Measurements from ENCODE around the gene CFH.

Gene CFH

GRCh38 chr1:196677781-196678509 lies 26.1 kb downstream of the CFH start:
- no peak for DNase-seq (ENCODE audit: low read depth)
- H3K4me3 ChIP-seq (ENCODE audit: control insufficient read depth, low read depth, low read length) = no peak overlapping the region
- no peak for TF ChIP-seq CTCF (conservative IDR thresholded peaks at IDR 0.05; ENCODE audit: control insufficient read depth, insufficient read depth, low read depth, low read length)

- DNase-seq (ENCODE audit: low read depth) = peak; percentile 44
- H3K4me3 ChIP-seq (ENCODE audit: control insufficient read depth, low read depth, low read length) = no peak overlapping the region
- no peak for TF ChIP-seq CTCF (conservative IDR thresholded peaks at IDR 0.05; ENCODE audit: control insufficient read depth, insufficient read depth, low read depth, low read length)
Observed at GRCh38 chr1:196678510-196678884, 26.7 kb downstream of the CFH start.

- H3K4me3 ChIP-seq (ENCODE audit: control insufficient read depth, low read depth, low read length) = no peak overlapping the region
- no peak for TF ChIP-seq CTCF (conservative IDR thresholded peaks at IDR 0.05; ENCODE audit: control insufficient read depth, insufficient read depth, low read depth, low read length)
- peak; percentile 72 for DNase-seq (ENCODE audit: low read depth)
Observed at GRCh38 chr1:196680107-196680506, 28.3 kb downstream of the CFH start.

GRCh38 chr1:196684476-196684875 lies 32.6 kb downstream of the CFH start:
- H3K4me3 ChIP-seq (ENCODE audit: control insufficient read depth, low read depth, low read length) = no peak overlapping the region
- TF ChIP-seq CTCF (conservative IDR thresholded peaks at IDR 0.05; ENCODE audit: control insufficient read depth, insufficient read depth, low read depth, low read length) = no peak
- DNase-seq (ENCODE audit: low read depth) = no peak

GRCh38 chr1:196685506-196685905 lies 33.7 kb downstream of the CFH start:
- peak; percentile 19 for DNase-seq (ENCODE audit: low read depth)
- no peak overlapping the region for H3K4me3 ChIP-seq (ENCODE audit: control insufficient read depth, low read depth, low read length)
- TF ChIP-seq CTCF (conservative IDR thresholded peaks at IDR 0.05; ENCODE audit: control insufficient read depth, insufficient read depth, low read depth, low read length) = no peak

GRCh38 chr1:196689001-196689400 lies 37.2 kb downstream of the CFH start:
- no peak for DNase-seq (ENCODE audit: low read depth)
- no peak for TF ChIP-seq CTCF (conservative IDR thresholded peaks at IDR 0.05; ENCODE audit: control insufficient read depth, insufficient read depth, low read depth, low read length)
- H3K4me3 ChIP-seq (ENCODE audit: control insufficient read depth, low read depth, low read length) = no peak overlapping the region

GRCh38 chr1:196690582-196690981 lies 38.7 kb downstream of the CFH start:
- no peak for DNase-seq (ENCODE audit: low read depth)
- H3K4me3 ChIP-seq (ENCODE audit: control insufficient read depth, low read depth, low read length) = no peak overlapping the region
- TF ChIP-seq CTCF (conservative IDR thresholded peaks at IDR 0.05; ENCODE audit: control insufficient read depth, insufficient read depth, low read depth, low read length) = no peak

Measured in fibroblast of mammary gland (primary cell).